ENCODE measurements around the gene MSANTD2. TPM values are rescaled to one million over a fixed set of nuclear protein-coding genes. Genes with fewer than 3 reads are reported as not detected.

MSANTD2 gene
- total and polyA plus RNA-seq, 4 donors = 1.6 to 7.7 (median 2.3) TPM

- WGBS = 59% methylated on average over 7 of the region's 7 CpGs
- Histone ChIP-seq H3K27me3 (ENCODE audit: control insufficient read depth in 4 of 4, insufficient read depth in 4 of 4, low read length in 3 of 4) (peaks cover 0 to 9% (median 3%) of the 10 kb centered on the region in 4 donors), H3K4me1 (ENCODE audit: control insufficient read depth in 4 of 4, insufficient read depth in 4 of 4, low read length in 3 of 4) (peaks cover 9 to 15% (median 11%) of the 10 kb centered on the region in 4 donors), H3K9ac (ENCODE audit: low read depth in 1 of 2, low read length in 2 of 2) (no peak overlapping the region), H3K9me3 (ENCODE audit: control insufficient read depth in 4 of 4, low read length in 3 of 4) (no peaks in the 10 kb centered on the region), H3K4me3 (ENCODE audit: low read depth in 1 of 3, low read length in 3 of 3) (no peak overlapping the region), H3K36me3 (ENCODE audit: control insufficient read depth in 4 of 4, insufficient read depth in 3 of 4, low read depth in 1 of 4, low read length in 3 of 4) (no peaks in the 10 kb centered on the region), H3K27ac (ENCODE audit: low read depth in 1 of 2, low read length in 2 of 2) (peak overlapping the region in 1 of 2 donors; percentile 50)
- no peak for DNase-seq (ENCODE audit: low spot score)
- TF ChIP-seq ATF3 (IDR thresholded peaks at IDR 0.05) = no peak
- no peak for TF ChIP-seq FOXA2 (IDR thresholded peaks at IDR 0.05)
- no peak for TF ChIP-seq TAF1 (conservative IDR thresholded peaks at IDR 0.05)
- TF ChIP-seq YY1 (IDR thresholded peaks at IDR 0.05) = no peak
- TF ChIP-seq HNF4A (conservative IDR thresholded peaks at IDR 0.05) = no peak
- no peak for TF ChIP-seq EGR1 (IDR thresholded peaks at IDR 0.05; ENCODE audit: low read depth in 2 of 2)
- TF ChIP-seq SP1 (IDR thresholded peaks at IDR 0.05) = no peak
- TF ChIP-seq GABPA (IDR thresholded peaks at IDR 0.05 in 1 of 2, conservative IDR thresholded peaks at IDR 0.05 in 1 of 2) = no peak
- no peak for TF ChIP-seq ZBTB33 (IDR thresholded peaks at IDR 0.05)
- TF ChIP-seq CTCF (IDR thresholded peaks at IDR 0.05; ENCODE audit: low read depth, low read length, missing input control) = no peak
- TF ChIP-seq FOXA1 (IDR thresholded peaks at IDR 0.05) = no peak
- no peak for TF ChIP-seq JUND (IDR thresholded peaks at IDR 0.05)
- no peak for TF ChIP-seq HNF4G (IDR thresholded peaks at IDR 0.05)
- TF ChIP-seq RAD21 (IDR thresholded peaks at IDR 0.05) = no peak
Measured at GRCh38 chr11:124748100-124748418, 52.1 kb downstream of the MSANTD2 start.

GRCh38 chr11:124747406-124748099, 52.7 kb downstream of the MSANTD2 start:
- H3K4me1 ChIP-seq (ENCODE audit: control insufficient read depth in 4 of 4, insufficient read depth in 4 of 4, low read length in 3 of 4) = peaks cover 9 to 15% (median 11%) of the 10 kb centered on the region in 4 donors
- peaks cover 0 to 10% (median 3%) of the 10 kb centered on the region in 4 donors for H3K27me3 ChIP-seq (ENCODE audit: control insufficient read depth in 4 of 4, insufficient read depth in 4 of 4, low read length in 3 of 4)
- H3K36me3 ChIP-seq (ENCODE audit: control insufficient read depth in 4 of 4, insufficient read depth in 3 of 4, low read depth in 1 of 4, low read length in 3 of 4) = no peaks in the 10 kb centered on the region
- no peak for TF ChIP-seq ZBTB33 (IDR thresholded peaks at IDR 0.05)
- no peak for TF ChIP-seq HNF4G (IDR thresholded peaks at IDR 0.05)
- TF ChIP-seq GABPA (IDR thresholded peaks at IDR 0.05 in 1 of 2, conservative IDR thresholded peaks at IDR 0.05 in 1 of 2) = no peak
- TF ChIP-seq NR2F2 (IDR thresholded peaks at IDR 0.05) = no peak
- no peak for TF ChIP-seq FOXA1 (IDR thresholded peaks at IDR 0.05)
- TF ChIP-seq REST (IDR thresholded peaks at IDR 0.05) = no peak
- no peak for TF ChIP-seq TAF1 (conservative IDR thresholded peaks at IDR 0.05)
- no peak for TF ChIP-seq SP1 (IDR thresholded peaks at IDR 0.05)
- no peak for TF ChIP-seq MAX (IDR thresholded peaks at IDR 0.05)
- no peak for DNase-seq (ENCODE audit: low spot score)
- H3K27ac ChIP-seq (ENCODE audit: low read depth in 1 of 2, low read length in 2 of 2) = peak overlapping the region; percentile 50 to 52
- H3K4me3 ChIP-seq (ENCODE audit: low read depth in 1 of 3, low read length in 3 of 3) = no peak overlapping the region
- H3K9me3 ChIP-seq (ENCODE audit: control insufficient read depth in 4 of 4, low read length in 3 of 4) = no peaks in the 10 kb centered on the region
- WGBS = 52% methylated on average over 14 of the region's 14 CpGs
- H3K9ac ChIP-seq (ENCODE audit: low read depth in 1 of 2, low read length in 2 of 2) = no peak overlapping the region

All from liver (tissue), 9 donors.